Measurements from ENCODE around the gene ADCYAP1R1. TPM values are rescaled to one million over a fixed set of nuclear protein-coding genes. Genes with fewer than 3 reads are reported as not detected.

ADCYAP1R1 gene
- total RNA-seq, 1 donor from 2014 or later, result 2.9 TPM

DNA sequence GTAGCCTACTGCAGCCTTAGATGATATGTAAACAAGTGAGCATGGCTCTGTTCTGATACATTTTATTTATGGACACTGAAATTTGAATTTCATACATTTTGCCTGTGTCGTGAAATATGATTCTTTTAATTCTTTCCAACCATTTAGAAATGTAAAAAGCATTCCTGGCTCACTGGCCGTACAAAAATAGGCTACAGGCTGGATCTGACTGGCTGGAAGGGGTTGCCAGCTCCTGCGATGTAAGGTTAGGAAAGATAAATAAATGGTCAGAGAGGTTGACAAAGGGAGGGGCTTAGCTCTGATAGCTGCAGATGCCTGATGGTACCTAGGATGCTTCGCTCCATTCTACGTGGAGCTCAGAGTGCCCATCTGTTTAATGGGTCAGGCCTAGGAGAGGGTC is 3.4 kb downstream of the ADCYAP1R1 start:
- TF ChIP-seq, protein P1, sequence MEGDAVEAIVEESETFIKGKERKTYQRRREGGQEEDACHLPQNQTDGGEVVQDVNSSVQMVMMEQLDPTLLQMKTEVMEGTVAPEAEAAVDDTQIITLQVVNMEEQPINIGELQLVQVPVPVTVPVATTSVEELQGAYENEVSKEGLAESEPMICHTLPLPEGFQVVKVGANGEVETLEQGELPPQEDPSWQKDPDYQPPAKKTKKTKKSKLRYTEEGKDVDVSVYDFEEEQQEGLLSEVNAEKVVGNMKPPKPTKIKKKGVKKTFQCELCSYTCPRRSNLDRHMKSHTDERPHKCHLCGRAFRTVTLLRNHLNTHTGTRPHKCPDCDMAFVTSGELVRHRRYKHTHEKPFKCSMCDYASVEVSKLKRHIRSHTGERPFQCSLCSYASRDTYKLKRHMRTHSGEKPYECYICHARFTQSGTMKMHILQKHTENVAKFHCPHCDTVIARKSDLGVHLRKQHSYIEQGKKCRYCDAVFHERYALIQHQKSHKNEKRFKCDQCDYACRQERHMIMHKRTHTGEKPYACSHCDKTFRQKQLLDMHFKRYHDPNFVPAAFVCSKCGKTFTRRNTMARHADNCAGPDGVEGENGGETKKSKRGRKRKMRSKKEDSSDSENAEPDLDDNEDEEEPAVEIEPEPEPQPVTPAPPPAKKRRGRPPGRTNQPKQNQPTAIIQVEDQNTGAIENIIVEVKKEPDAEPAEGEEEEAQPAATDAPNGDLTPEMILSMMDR (IDR thresholded peaks at IDR 0.05), result no peak
- Histone ChIP-seq H3K4me3 (no peak overlapping the region), H3K9me3 (no peaks in the 10 kb centered on the region), H3K27me3 (ENCODE audit: low read depth) (peaks cover 53% of the 10 kb centered on the region), H3K36me3 (no peaks in the 10 kb centered on the region), H3K4me1 (no peaks in the 10 kb centered on the region), H3K27ac (no peak overlapping the region)
- intact Hi-C loops (cut with DNase I), result no loop called here
- DNase-seq (no peak), ATAC-seq (no peak)

DNA sequence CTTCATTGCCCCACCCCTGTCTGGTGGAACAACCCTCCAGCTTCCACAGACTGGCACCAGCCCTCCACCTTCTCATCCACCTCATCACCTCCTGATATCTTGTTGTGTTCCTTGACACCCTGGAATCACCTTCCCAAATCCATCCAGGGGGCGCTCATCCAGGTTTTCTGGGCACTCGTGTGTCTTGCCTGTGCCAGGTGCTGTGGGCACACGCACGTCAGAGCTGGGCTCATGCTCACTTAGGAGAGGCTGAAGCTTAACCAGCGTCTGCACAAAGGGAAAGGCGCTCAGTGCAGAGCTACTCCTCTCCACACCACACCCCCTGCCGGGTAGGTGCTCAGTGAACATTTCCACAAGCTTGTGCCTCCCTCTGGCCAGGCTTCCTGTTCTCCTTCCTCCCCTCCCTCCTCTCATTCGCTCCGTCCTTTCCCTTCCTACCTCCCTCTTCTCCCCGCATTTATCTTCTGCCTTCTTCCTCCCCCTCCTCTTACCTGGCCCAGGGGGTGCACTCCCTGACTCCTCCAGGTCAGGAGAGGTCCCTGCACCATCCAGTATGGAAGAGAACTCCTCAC is 4.8 kb downstream of the ADCYAP1R1 start:
- peaks cover 44% of the 10 kb centered on the region for H3K27me3 ChIP-seq (ENCODE audit: low read depth)
- H3K36me3 ChIP-seq, result no peaks in the 10 kb centered on the region
- no peaks in the 10 kb centered on the region for H3K9me3 ChIP-seq
- DNase-seq, result no peak
- ATAC-seq, result no peak
- no peak overlapping the region for H3K27ac ChIP-seq
- intact Hi-C loops (cut with DNase I), result no loop called here
- TF ChIP-seq, protein P1 (IDR thresholded peaks at IDR 0.05), result no peak
- no peaks in the 10 kb centered on the region for H3K4me1 ChIP-seq
- no peak overlapping the region for H3K4me3 ChIP-seq

DNA sequence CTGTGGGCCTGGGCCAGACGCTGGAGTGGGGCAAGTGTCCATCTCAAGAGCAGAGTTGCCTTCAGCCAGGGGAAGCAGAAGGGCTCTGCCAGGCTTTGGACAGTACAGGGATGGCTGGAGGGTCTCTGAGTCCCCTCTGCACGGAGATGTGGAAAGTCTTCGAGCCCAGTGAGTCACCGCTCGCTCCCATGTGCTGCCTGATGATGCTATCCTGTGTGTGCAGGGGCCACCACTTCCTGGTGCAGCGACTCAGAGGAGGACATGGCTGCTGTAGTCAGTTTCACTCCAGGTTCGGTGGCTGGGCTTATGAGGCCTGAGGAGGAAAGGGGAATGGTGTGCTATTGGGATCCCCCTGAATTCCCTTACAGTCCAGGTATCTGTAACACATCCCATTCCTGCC is 6.0 kb downstream of the ADCYAP1R1 start:
- TF ChIP-seq, protein P1 (IDR thresholded peaks at IDR 0.05), result no peak
- Histone ChIP-seq H3K9me3 (no peaks in the 10 kb centered on the region), H3K4me3 (no peak overlapping the region), H3K36me3 (no peaks in the 10 kb centered on the region), H3K27ac (no peak overlapping the region), H3K27me3 (ENCODE audit: low read depth) (peaks cover 34% of the 10 kb centered on the region), H3K4me1 (no peaks in the 10 kb centered on the region)
- no peak for ATAC-seq
- intact Hi-C loops (cut with DNase I), result no loop called here
- DNase-seq, result no peak

DNA sequence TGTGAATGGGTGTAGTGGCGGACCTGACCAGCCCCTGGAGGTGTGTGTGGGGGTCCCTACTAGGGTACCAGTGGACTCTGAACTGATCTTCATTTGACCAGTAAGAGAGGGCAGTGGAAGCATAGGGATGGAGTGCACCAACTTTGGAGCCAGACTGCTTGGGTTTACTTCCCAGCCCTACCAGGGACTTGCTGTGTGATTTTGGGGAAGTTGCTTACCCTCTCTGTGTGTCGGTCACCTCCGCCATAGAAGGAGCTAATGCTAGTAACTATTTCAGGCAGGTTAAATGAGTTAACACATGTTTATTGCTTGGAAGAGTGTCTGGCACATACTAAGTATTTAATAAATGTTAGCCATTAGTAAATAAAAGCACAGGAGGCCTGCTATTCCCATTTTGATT is 6.6 kb downstream of the ADCYAP1R1 start:
- Histone ChIP-seq H3K4me3 (no peak overlapping the region), H3K27ac (no peak overlapping the region), H3K27me3 (ENCODE audit: low read depth) (peaks cover 29% of the 10 kb centered on the region), H3K36me3 (no peaks in the 10 kb centered on the region), H3K4me1 (no peaks in the 10 kb centered on the region), H3K9me3 (no peaks in the 10 kb centered on the region)
- DNase-seq (no peak), ATAC-seq (no peak)
- intact Hi-C loops (cut with DNase I), result no loop called here
- TF ChIP-seq, protein P1 (IDR thresholded peaks at IDR 0.05), result no peak

DNA sequence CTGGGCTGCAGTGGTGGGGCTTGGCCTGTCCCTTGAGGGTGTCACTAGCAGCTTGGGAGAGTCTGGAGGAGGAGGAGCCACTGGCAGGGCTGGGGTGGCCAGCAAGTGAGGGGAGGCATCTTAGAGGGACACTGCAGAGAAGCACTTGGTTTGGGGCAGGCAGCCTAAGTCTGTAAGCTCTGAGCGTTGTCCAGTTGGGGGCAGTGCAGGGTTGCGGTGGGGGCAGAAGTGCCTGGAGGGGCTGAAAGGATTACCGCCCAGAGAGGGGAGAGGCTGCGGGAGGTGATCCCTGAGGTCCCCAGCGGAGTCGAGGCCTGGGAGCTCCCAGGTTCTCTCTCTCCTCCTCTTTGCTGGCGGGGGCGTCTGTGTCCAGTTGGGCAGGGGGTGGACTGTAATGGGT is 7.4 kb downstream of the ADCYAP1R1 start:
- peaks cover 20% of the 10 kb centered on the region for H3K27me3 ChIP-seq (ENCODE audit: low read depth)
- DNase-seq, result no peak
- H3K4me1 ChIP-seq, result no peaks in the 10 kb centered on the region
- H3K36me3 ChIP-seq, result no peaks in the 10 kb centered on the region
- H3K27ac ChIP-seq, result no peak overlapping the region
- H3K4me3 ChIP-seq, result no peak overlapping the region
- intact Hi-C loops (cut with DNase I), result no loop called here
- ATAC-seq, result no peak
- H3K9me3 ChIP-seq, result no peaks in the 10 kb centered on the region
- TF ChIP-seq, protein P1 (IDR thresholded peaks at IDR 0.05), result no peak
